ENCODE data around the gene UBE2F.
A peak's percentile ranks its signal among the peaks of the same experiment; 100 is the strongest.
"Not testable (repeated sequence)": the region's sequence is repeated elsewhere in the genome, so short reads cannot be mapped to it uniquely, and the experiment has no call there.

The UBE2F gene

GRCh38 chr2:237980751-237981150 lies 13.9 kb downstream of the UBE2F start:
- Histone ChIP-seq H3K4me1 (ENCODE audit: control insufficient read depth, insufficient read depth, low read length) (peaks cover 11% of the 10 kb centered on the region), H3K9ac (ENCODE audit: low read length) (no peak overlapping the region), H3K36me3 (ENCODE audit: control insufficient read depth, insufficient read depth, low read length, severe bottlenecking) (peaks cover 22% of the 10 kb centered on the region), H3K9me3 (ENCODE audit: control insufficient read depth, low read length) (no peaks in the 10 kb centered on the region), H3K27me3 (replicated peaks; ENCODE audit: control insufficient read depth, insufficient read depth, low read length) (no peaks in the 10 kb centered on the region), H3K4me3 (ENCODE audit: low read length) (no peak overlapping the region)
- DNase-seq (ENCODE audit: low read depth), result no peak

DNA sequence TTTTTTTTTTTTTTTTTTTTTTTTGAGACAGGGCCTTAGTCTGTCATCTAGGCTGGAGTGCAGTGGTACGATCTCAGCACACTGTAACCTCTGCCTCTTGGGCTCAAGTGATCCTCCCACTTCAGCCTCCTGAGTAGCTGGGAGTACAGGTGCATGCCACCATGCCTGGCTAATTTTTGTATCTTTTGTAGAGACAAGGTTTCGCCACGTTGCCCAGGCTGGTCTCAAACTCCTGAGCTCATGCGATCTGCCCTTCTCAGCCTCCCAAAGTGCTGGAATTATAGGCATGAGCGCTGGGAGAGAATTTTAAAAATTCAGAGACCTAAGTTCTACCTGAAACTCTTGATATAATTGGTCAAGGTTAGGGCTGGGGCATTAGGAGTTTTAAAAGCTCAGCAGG lies 14.8 kb downstream of the UBE2F start:
- not testable (repeated sequence) for H3K27me3 ChIP-seq (replicated peaks; ENCODE audit: control insufficient read depth, insufficient read depth, low read length); DNase-seq (ENCODE audit: low read depth); H3K9ac ChIP-seq (ENCODE audit: low read length); H3K4me3 ChIP-seq (ENCODE audit: low read length); H3K9me3 ChIP-seq (ENCODE audit: control insufficient read depth, low read length)
- Histone ChIP-seq H3K4me1 (ENCODE audit: control insufficient read depth, insufficient read depth, low read length) (peaks cover 11% of the 10 kb centered on the region), H3K36me3 (ENCODE audit: control insufficient read depth, insufficient read depth, low read length, severe bottlenecking) (peaks cover 15% of the 10 kb centered on the region)

DNA sequence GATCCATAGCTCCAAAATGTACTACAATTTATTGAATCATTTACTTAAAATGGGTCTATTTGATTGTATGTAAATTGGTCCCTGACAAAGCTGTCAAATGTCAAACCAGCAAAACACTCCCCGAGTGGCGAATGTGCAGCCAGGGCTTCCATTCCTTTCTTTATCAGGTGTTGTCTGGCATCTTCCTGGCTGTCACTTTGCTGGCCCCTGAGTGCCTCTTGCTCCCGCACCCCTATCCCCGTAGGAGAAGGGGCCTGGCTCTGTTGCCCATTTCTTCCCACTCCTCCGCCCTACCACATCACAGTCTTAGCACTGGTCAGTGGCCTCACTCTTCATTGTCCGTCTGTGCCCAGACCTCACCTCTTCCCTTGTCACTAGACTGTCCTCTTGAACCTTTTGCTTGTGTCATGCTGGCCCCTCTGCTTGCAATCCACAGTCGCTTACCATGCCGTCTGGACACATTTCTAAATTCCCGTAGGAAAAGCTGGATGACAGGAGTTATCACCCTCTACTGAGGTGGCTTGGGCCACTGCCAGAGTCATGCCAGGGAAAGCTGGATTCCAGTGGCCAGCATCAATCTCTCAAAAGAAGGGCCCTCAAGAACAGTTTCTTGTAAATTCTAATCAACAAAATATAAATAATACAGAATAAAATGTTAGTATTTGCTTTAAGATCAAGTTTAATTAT lies 15.4 kb downstream of the UBE2F start:
- no peak overlapping the region for H3K4me3 ChIP-seq (ENCODE audit: low read length)
- no peaks in the 10 kb centered on the region for H3K9me3 ChIP-seq (ENCODE audit: control insufficient read depth, low read length)
- no peaks in the 10 kb centered on the region for H3K27me3 ChIP-seq (replicated peaks; ENCODE audit: control insufficient read depth, insufficient read depth, low read length)
- peaks cover 11% of the 10 kb centered on the region for H3K4me1 ChIP-seq (ENCODE audit: control insufficient read depth, insufficient read depth, low read length)
- peaks cover 14% of the 10 kb centered on the region for H3K36me3 ChIP-seq (ENCODE audit: control insufficient read depth, insufficient read depth, low read length, severe bottlenecking)
- DNase-seq (ENCODE audit: low read depth), result no peak
- H3K9ac ChIP-seq (ENCODE audit: low read length), result no peak overlapping the region

DNA sequence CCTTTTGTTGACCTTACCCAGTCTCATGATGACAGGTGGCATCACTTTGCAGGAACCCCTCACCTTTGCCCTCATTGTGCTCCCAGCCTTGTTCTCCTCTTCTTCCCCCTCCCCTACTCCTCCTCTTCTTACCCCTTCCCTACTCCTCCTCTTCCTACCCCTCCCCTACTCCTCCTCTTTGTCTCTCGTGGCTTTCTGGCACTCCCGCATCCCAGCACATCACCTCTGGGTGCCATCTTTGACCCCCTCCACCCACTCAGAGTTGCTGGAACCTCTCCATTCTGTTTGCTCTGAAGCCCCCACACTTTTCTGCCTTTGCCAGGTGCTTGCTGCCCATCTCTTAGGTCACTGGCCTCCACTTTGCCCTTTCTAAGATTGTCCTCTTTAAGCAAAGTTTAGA lies 17.1 kb downstream of the UBE2F start:
- no peak overlapping the region for H3K4me3 ChIP-seq (ENCODE audit: low read length)
- no peak overlapping the region for H3K9ac ChIP-seq (ENCODE audit: low read length)
- peaks cover 15% of the 10 kb centered on the region for H3K36me3 ChIP-seq (ENCODE audit: control insufficient read depth, insufficient read depth, low read length, severe bottlenecking)
- peaks cover 4% of the 10 kb centered on the region for H3K4me1 ChIP-seq (ENCODE audit: control insufficient read depth, insufficient read depth, low read length)
- no peaks in the 10 kb centered on the region for H3K9me3 ChIP-seq (ENCODE audit: control insufficient read depth, low read length)
- DNase-seq (ENCODE audit: low read depth), result no peak
- H3K27me3 ChIP-seq (replicated peaks; ENCODE audit: control insufficient read depth, insufficient read depth, low read length), result no peaks in the 10 kb centered on the region

DNA sequence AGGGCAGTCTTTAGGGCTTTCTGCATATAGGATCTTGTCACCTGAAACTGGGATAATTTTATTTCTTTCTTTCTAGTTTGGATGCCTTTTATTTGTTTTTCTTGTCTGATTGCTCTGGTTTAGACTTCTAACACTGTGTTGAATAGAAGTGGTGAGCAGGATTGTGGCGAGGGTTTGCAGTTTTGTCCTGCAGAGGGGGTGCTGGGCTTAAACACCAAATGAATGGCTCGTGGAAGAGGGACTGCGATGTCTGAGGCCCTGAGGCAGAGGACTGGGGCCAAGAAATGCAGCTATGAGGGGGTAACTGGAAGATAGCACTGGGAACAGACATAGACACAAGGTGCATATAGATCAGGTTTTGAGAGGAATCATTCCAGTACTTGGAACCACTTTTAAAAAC lies 20.5 kb downstream of the UBE2F start:
- no peak for DNase-seq (ENCODE audit: low read depth)
- no peaks in the 10 kb centered on the region for H3K4me1 ChIP-seq (ENCODE audit: control insufficient read depth, insufficient read depth, low read length)
- H3K36me3 ChIP-seq (ENCODE audit: control insufficient read depth, insufficient read depth, low read length, severe bottlenecking), result peaks cover 23% of the 10 kb centered on the region
- no peak overlapping the region for H3K4me3 ChIP-seq (ENCODE audit: low read length)
- no peaks in the 10 kb centered on the region for H3K27me3 ChIP-seq (replicated peaks; ENCODE audit: control insufficient read depth, insufficient read depth, low read length)
- no peaks in the 10 kb centered on the region for H3K9me3 ChIP-seq (ENCODE audit: control insufficient read depth, low read length)
- no peak overlapping the region for H3K9ac ChIP-seq (ENCODE audit: low read length)

DNA sequence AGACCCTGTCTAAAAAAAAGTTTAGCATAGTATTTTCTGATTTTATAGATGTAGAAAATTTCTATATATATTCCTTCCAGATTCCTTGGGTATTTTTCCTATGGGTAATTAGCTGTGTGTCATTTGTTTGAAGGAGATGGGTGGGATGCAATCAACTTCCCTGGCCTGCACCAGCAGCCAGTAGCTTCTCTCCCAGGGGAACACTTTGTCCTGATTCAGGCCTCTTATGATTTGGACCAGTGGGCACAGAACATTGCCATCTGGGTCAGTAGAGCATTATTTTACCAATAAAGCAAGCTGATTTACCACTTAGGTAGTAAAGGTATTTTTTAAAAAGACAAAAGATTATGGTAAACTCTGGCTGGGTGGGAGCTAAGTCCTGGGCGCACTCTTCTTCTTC lies 26.9 kb downstream of the UBE2F start:
- Histone ChIP-seq H3K36me3 (ENCODE audit: control insufficient read depth, insufficient read depth, low read length, severe bottlenecking) (peaks cover 40% of the 10 kb centered on the region), H3K4me1 (ENCODE audit: control insufficient read depth, insufficient read depth, low read length) (peaks cover 5% of the 10 kb centered on the region), H3K27me3 (replicated peaks; ENCODE audit: control insufficient read depth, insufficient read depth, low read length) (no peaks in the 10 kb centered on the region), H3K9ac (ENCODE audit: low read length) (no peak overlapping the region), H3K9me3 (ENCODE audit: control insufficient read depth, low read length) (no peaks in the 10 kb centered on the region), H3K4me3 (ENCODE audit: low read length) (no peak overlapping the region)
- DNase-seq (ENCODE audit: low read depth), result no peak

GRCh38 chr2:237995036-237995435 lies 28.2 kb downstream of the UBE2F start:
- Histone ChIP-seq H3K4me1 (ENCODE audit: control insufficient read depth, insufficient read depth, low read length) (peaks cover 5% of the 10 kb centered on the region), H3K36me3 (ENCODE audit: control insufficient read depth, insufficient read depth, low read length, severe bottlenecking) (peaks cover 39% of the 10 kb centered on the region), H3K9me3 (ENCODE audit: control insufficient read depth, low read length) (peaks cover 2% of the 10 kb centered on the region), H3K4me3 (ENCODE audit: low read length) (no peak overlapping the region), H3K9ac (ENCODE audit: low read length) (no peak overlapping the region), H3K27me3 (replicated peaks; ENCODE audit: control insufficient read depth, insufficient read depth, low read length) (no peaks in the 10 kb centered on the region)
- DNase-seq (ENCODE audit: low read depth), result no peak

DNA sequence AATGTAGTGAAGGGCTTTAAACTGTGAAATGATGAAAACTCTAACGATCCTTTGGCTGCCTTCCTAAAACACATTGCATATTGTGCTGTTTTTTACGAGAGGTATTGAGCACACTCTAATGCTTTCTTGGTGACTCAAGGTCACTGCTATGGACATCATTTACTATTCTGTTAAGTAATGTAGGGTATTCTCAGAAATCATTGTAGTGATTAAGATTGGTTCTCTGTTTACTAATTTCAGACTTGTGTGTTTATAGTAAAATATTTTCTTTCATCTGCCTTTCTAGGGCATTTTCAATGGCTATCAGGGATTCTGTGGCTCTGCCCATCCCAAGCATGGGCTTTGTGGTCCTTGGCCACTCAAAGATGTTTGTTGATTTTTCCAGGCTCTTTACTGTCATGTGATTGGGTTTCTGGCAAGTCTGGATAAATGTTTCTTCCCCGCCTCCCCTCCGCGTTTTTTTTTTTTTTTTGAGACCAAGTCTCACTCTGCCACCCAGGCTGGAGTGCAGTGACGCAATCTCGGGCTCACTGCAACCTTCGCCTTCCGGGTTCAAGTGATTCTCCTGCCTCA lies 29.3 kb downstream of the UBE2F start:
- Histone ChIP-seq H3K4me1 (ENCODE audit: control insufficient read depth, insufficient read depth, low read length) (peaks cover 5% of the 10 kb centered on the region), H3K27me3 (replicated peaks; ENCODE audit: control insufficient read depth, insufficient read depth, low read length) (no peaks in the 10 kb centered on the region), H3K9ac (ENCODE audit: low read length) (no peak overlapping the region), H3K36me3 (ENCODE audit: control insufficient read depth, insufficient read depth, low read length, severe bottlenecking) (peaks cover 36% of the 10 kb centered on the region), H3K4me3 (ENCODE audit: low read length) (no peak overlapping the region), H3K9me3 (ENCODE audit: control insufficient read depth, low read length) (peaks cover 2% of the 10 kb centered on the region)
- DNase-seq (ENCODE audit: low read depth), result peak; percentile 39

DNA sequence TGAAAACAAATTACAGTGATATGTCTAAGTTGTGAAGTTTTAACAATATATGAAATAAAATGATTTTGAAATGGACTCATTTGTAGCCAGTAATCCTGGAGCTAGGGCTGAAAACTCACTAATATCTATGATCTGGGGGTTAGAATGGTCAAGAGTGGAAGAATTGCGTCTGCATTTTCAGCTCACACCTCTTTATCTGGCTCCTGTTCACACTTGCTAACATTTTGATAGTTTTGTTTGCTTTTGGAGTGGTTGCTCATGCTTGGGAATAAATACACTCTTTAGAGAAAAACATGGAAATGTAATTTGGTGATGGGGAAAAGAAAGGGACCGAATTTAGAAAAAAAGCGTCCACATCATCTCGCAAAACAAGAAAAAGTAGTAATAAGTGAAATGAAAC lies 30.7 kb downstream of the UBE2F start:
- DNase-seq (ENCODE audit: low read depth), result no peak
- Histone ChIP-seq H3K9me3 (ENCODE audit: control insufficient read depth, low read length) (peaks cover 2% of the 10 kb centered on the region), H3K27me3 (replicated peaks; ENCODE audit: control insufficient read depth, insufficient read depth, low read length) (no peaks in the 10 kb centered on the region), H3K4me3 (ENCODE audit: low read length) (no peak overlapping the region), H3K4me1 (ENCODE audit: control insufficient read depth, insufficient read depth, low read length) (peaks cover 5% of the 10 kb centered on the region), H3K36me3 (ENCODE audit: control insufficient read depth, insufficient read depth, low read length, severe bottlenecking) (peaks cover 27% of the 10 kb centered on the region), H3K9ac (ENCODE audit: low read length) (no peak overlapping the region)

- Histone ChIP-seq H3K9me3 (ENCODE audit: control insufficient read depth, low read length) (peaks cover 2% of the 10 kb centered on the region), H3K9ac (ENCODE audit: low read length) (no peak overlapping the region), H3K4me1 (ENCODE audit: control insufficient read depth, insufficient read depth, low read length) (peaks cover 5% of the 10 kb centered on the region), H3K27me3 (replicated peaks; ENCODE audit: control insufficient read depth, insufficient read depth, low read length) (no peaks in the 10 kb centered on the region), H3K4me3 (ENCODE audit: low read length) (no peak overlapping the region), H3K36me3 (ENCODE audit: control insufficient read depth, insufficient read depth, low read length, severe bottlenecking) (peaks cover 24% of the 10 kb centered on the region)
- DNase-seq (ENCODE audit: low read depth), result peak; percentile 33
Observed at GRCh38 chr2:237998530-237998929, 31.7 kb downstream of the UBE2F start.

GRCh38 chr2:238003234-238004031 lies 36.6 kb downstream of the UBE2F start:
- Histone ChIP-seq H3K27me3 (replicated peaks; ENCODE audit: control insufficient read depth, insufficient read depth, low read length) (no peaks in the 10 kb centered on the region), H3K9me3 (ENCODE audit: control insufficient read depth, low read length) (peaks cover 2% of the 10 kb centered on the region), H3K9ac (ENCODE audit: low read length) (no peak overlapping the region), H3K4me1 (ENCODE audit: control insufficient read depth, insufficient read depth, low read length) (no peaks in the 10 kb centered on the region), H3K4me3 (ENCODE audit: low read length) (no peak overlapping the region), H3K36me3 (ENCODE audit: control insufficient read depth, insufficient read depth, low read length, severe bottlenecking) (peaks cover 23% of the 10 kb centered on the region)
- no peak for DNase-seq (ENCODE audit: low read depth)
